SK-N-SH (cell line): ENCODE data around the gene RAD51B. TPM values are rescaled to one million over a fixed set of nuclear protein-coding genes. Genes with fewer than 3 reads are reported as not detected.

ENCODE experiments used
- CTCF ChIA-PET: fragments of 300-600, 350-600 bp; formaldehyde crosslinking; extraction: SDS; loops from one replicate; lab custom pipeline; 2021; lab: Yijun Ruan, JAX
- POLR2A ChIA-PET: fragments of 350-600 bp; sonication (Branson Sonifier 250); formaldehyde crosslinking; extraction: SDS; loops from one replicate; lab custom pipeline; 2020; ENCODE audit warnings: antibody characterized with exemption, inconsistent platforms; lab: Yijun Ruan, JAX
- DNase-seq: peaks from one replicate; pipeline ENCODE4 v3.0.0; 2012
- H2AFZ ChIP-seq: fragments of 200-600 bp; sonication (generic); 2 replicates; pipeline ENCODE4 v1.8.1; 2016; ENCODE audit warnings: antibody characterized with exemption, mild to moderate bottlenecking, low read depth
- H3F3A ChIP-seq: fragments of 200-600 bp; sonication (generic); replicated peaks from 2 replicates; pipeline ENCODE3; 2016; ENCODE audit warnings: antibody characterized with exemption, mild to moderate bottlenecking; ENCODE audit not compliant: insufficient read depth
- H3K27ac ChIP-seq, 2 experiments: fragments of 200-500 bp in 1 of 2; fragments of 200-600 bp in 1 of 2; sonication (Bioruptor generic) in 1 of 2; sonication (generic), shearing (Covaris generic) in 1 of 2; 2 replicates each; pipeline versions ENCODE4 v1.5.1 to v1.6.1; 2014 to 2016; ENCODE audit warnings: low read depth in 2 of 2, inconsistent platforms in 1 of 2, low read length in 1 of 2, mild to moderate bottlenecking in 1 of 2, mixed read lengths in 1 of 2
- H3K27me3 ChIP-seq: fragments of 200-600 bp; sonication (generic), shearing (Covaris generic); 2 replicates; pipeline ENCODE4 v1.6.1; 2016; ENCODE audit warnings: mixed run types; ENCODE audit not compliant: insufficient read depth
- H3K36me3 ChIP-seq, 2 experiments: fragments of 200-500 bp in 1 of 2; fragments of 200-600 bp in 1 of 2; sonication (Bioruptor generic) in 1 of 2; sonication (generic) in 1 of 2; replicated peaks in 1 of 2; 2 replicates each; pipeline versions ENCODE3 to v1.5.1; 2014 to 2016; ENCODE audit warnings: low read length in 1 of 2, mild to moderate bottlenecking in 1 of 2; ENCODE audit not compliant: insufficient read depth in 2 of 2, control insufficient read depth in 1 of 2
- H3K4me1 ChIP-seq, 2 experiments: fragments of 200-500 bp in 1 of 2; fragments of 200-600 bp in 1 of 2; sonication (Bioruptor generic) in 1 of 2; sonication (generic), shearing (Covaris generic) in 1 of 2; 2 replicates each; pipeline versions ENCODE4 v1.5.1 to v1.6.1; 2014 to 2016; ENCODE audit warnings: low read depth in 1 of 2, low read length in 1 of 2, mixed run types in 1 of 2; ENCODE audit not compliant: insufficient read depth in 2 of 2, control insufficient read depth in 1 of 2
- H3K4me2 ChIP-seq: fragments of 200-600 bp; sonication (generic), shearing (Covaris generic); 2 replicates; pipeline ENCODE4 v1.6.1; 2017; ENCODE audit warnings: mixed run types
- H3K4me3 ChIP-seq, 2 experiments: fragments of 200-500 bp in 1 of 2; fragments of 200-600 bp in 1 of 2; sonication (Bioruptor generic) in 1 of 2; sonication (generic), shearing (Covaris generic) in 1 of 2; 2 replicates each; pipeline versions ENCODE4 v1.5.1 to v1.8.1; 2014 to 2016; ENCODE audit warnings: low read depth in 2 of 2, inconsistent platforms in 1 of 2, low read length in 1 of 2, mild to moderate bottlenecking in 1 of 2, mixed read lengths in 1 of 2, moderate library complexity in 1 of 2
- H3K79me2 ChIP-seq: fragments of 200-600 bp; sonication (generic); 2 replicates; pipeline ENCODE4 v1.8.1; 2017; ENCODE audit warnings: mild to moderate bottlenecking; ENCODE audit not compliant: insufficient read depth
- H3K9ac ChIP-seq: fragments of 200-600 bp; sonication (generic); 2 replicates; pipeline ENCODE4 v1.6.1; 2017; ENCODE audit warnings: mixed run types
- H3K9me2 ChIP-seq: fragments of 200-600 bp; sonication (generic); 2 replicates; pipeline ENCODE4 v1.6.1; 2017; ENCODE audit warnings: mixed run types
- H3K9me3 ChIP-seq: fragments of 200-600 bp; sonication (generic); 2 replicates; pipeline ENCODE4 v1.6.1; 2017; ENCODE audit warnings: mixed run types, mild to moderate bottlenecking, moderate library complexity
- H4K20me1 ChIP-seq: fragments of 200-600 bp; sonication (generic); 2 replicates; pipeline ENCODE4 v1.6.1; 2017; ENCODE audit warnings: mild to moderate bottlenecking, mixed run types; ENCODE audit not compliant: insufficient read depth
- ELF1 ChIP-seq: IDR thresholded peaks from 2 replicates; pipeline ENCODE4 v1.4.0; 2012
- EZH2phosphoT487 ChIP-seq: fragments of 200-600 bp; sonication (generic); IDR thresholded peaks from 2 replicates; pipeline ENCODE4 v1.6.1; 2017; ENCODE audit warnings: low read depth, mixed run types, mild to moderate bottlenecking, antibody characterized with exemption, moderate library complexity, borderline replicate concordance
- GATA2 ChIP-seq: sonication (generic); formaldehyde crosslinking; IDR thresholded peaks from 2 replicates; pipeline ENCODE4 v1.5.0; 2020; ENCODE audit warnings: mild to moderate bottlenecking, missing genetic modification reagents
- IRF3 ChIP-seq: fragments of 150-350 bp; IDR thresholded peaks from 2 replicates; pipeline ENCODE4 v1.6.1; 2016; ENCODE audit warnings: mild to moderate bottlenecking, low read depth, low read length
- MEF2A ChIP-seq: IDR thresholded peaks from 2 replicates; pipeline ENCODE4 v1.4.0; 2012; ENCODE audit warnings: low read depth, borderline replicate concordance
- MXI1 ChIP-seq: IDR thresholded peaks from 2 replicates; pipeline ENCODE4 v1.6.1; 2012; ENCODE audit warnings: mild to moderate bottlenecking, low read depth, low read length, improper control_type of control experiment
- NRF1 ChIP-seq: IDR thresholded peaks from 2 replicates; pipeline ENCODE4 v1.6.1; 2012; ENCODE audit warnings: low read depth, mild to moderate bottlenecking, low read length
- RAD21 ChIP-seq: IDR thresholded peaks from 2 replicates; pipeline ENCODE4 v1.6.1; 2012; ENCODE audit warnings: mild to moderate bottlenecking, low read length
- RCOR1 ChIP-seq: fragments of 150-350 bp; IDR thresholded peaks from 2 replicates; pipeline ENCODE4 v1.6.1; 2017; ENCODE audit warnings: antibody characterized with exemption, low read length
- REST ChIP-seq: IDR thresholded peaks from 2 replicates; pipeline ENCODE4 v1.6.1; 2012; ENCODE audit warnings: mild to moderate bottlenecking, low read depth, low read length, moderate library complexity
- RXRA ChIP-seq: IDR thresholded peaks from 2 replicates; pipeline ENCODE4 v1.4.0; 2012; ENCODE audit warnings: low read depth, mild to moderate bottlenecking, borderline replicate concordance
- USF1 ChIP-seq: IDR thresholded peaks from 2 replicates; pipeline ENCODE4 v1.4.0; 2012; ENCODE audit warnings: low read depth, borderline replicate concordance
- USF2 ChIP-seq: fragments of 150-350 bp; IDR thresholded peaks from 2 replicates; pipeline ENCODE4 v1.6.1; 2017; ENCODE audit warnings: antibody characterized with exemption, low read length, low read depth, borderline replicate concordance
- WGBS: methylation state at CpG from one replicate; pipeline ENCODE4 v1.1.6; 2017; ENCODE audit warnings: low lambda C conversion rate; 5-methylcytosine and 5-hydroxymethylcytosine counted together
- polyA plus RNA-seq, 3 experiments: library from polyadenylated mRNA; depleted of rRNA; stranded (reverse); fragments of >200 nt; gene quantifications; 2 replicates each; pipeline ENCODE4 v1.2.3, GENCODE V29; 2012

RAD51B gene
- polyA plus RNA-seq, 1 of the 3 experiments (the other 2 are of a cell fraction), result 6.0 TPM

GRCh38 chr14:67996235-67996634 lies 176.7 kb downstream of the RAD51B start:
- 89% methylated on average over 4 of the region's 4 CpGs for WGBS
- CTCF ChIA-PET, result interaction anchor here (1.1 kb wide), 1 partner anchor 11 kb away, joined by 3 read pairs; no protein-coding TSS in a partner anchor

GRCh38 chr14:67998834-67999233 lies 179.3 kb downstream of the RAD51B start:
- TF ChIP-seq RXRA, result no peak
- no peak for TF ChIP-seq IRF3
- TF ChIP-seq RCOR1, result no peak
- no peak for TF ChIP-seq USF2
- no peak for TF ChIP-seq GATA2 (CRISPR knock-in tag)
- TF ChIP-seq EZH2phosphoT487, result no peak
- TF ChIP-seq USF1, result no peak
- TF ChIP-seq REST, result no peak
- peak overlapping the region in 1 of 2 experiments; percentile 82; a peak in 1 of 4 replicates for H3K27ac ChIP-seq
- H3K27me3 ChIP-seq, result no peaks in the 10 kb centered on the region
- H3K9me3 ChIP-seq, result no peaks in the 10 kb centered on the region
- H3K36me3 ChIP-seq, result no peaks in the 10 kb centered on the region
- DNase-seq, result no peak
- no peak overlapping the region; the same call in 1 of the 2 replicates for H2AFZ ChIP-seq
- WGBS, result 79% methylated on average over 1 of the region's 1 CpG
- H3K4me1 ChIP-seq, result peaks cover 0 to 13% of the 10 kb centered on the region in 2 experiments; a peak in 1 of 4 replicates
- H3K9me2 ChIP-seq, result no peaks in the 10 kb centered on the region
- H4K20me1 ChIP-seq, result no peaks in the 10 kb centered on the region
- ChIA-PET POLR2A (no interaction called here), CTCF (no interaction called here)
- no peak overlapping the region for H3K4me3 ChIP-seq
- H3F3A ChIP-seq, result peaks cover 8% of the 10 kb centered on the region
- H3K4me2 ChIP-seq, result no peak overlapping the region
- H3K79me2 ChIP-seq, result no peaks in the 10 kb centered on the region
- no peak overlapping the region for H3K9ac ChIP-seq

More at GRCh38 chr14:67996235-67996634, 176.7 kb downstream of the RAD51B start:
- Histone ChIP-seq H3K9me3 (no peaks in the 10 kb centered on the region), H3K27me3 (no peaks in the 10 kb centered on the region), H2AFZ (no peak overlapping the region), H3K4me1 (peaks cover 0 to 13% of the 10 kb centered on the region in 2 experiments; a peak in 1 of 4 replicates), H3F3A (peaks cover 8% of the 10 kb centered on the region), H3K36me3 (no peaks in the 10 kb centered on the region), H3K9ac (no peak overlapping the region), H3K4me3 (no peak overlapping the region), H3K4me2 (no peak overlapping the region), H3K9me2 (no peaks in the 10 kb centered on the region), H3K79me2 (no peaks in the 10 kb centered on the region), H3K27ac (no peak overlapping the region), H4K20me1 (no peaks in the 10 kb centered on the region)
- POLR2A ChIA-PET, result no interaction called here
- TF ChIP-seq RAD21 (no peak), USF1 (no peak), RCOR1 (no peak), MEF2A (no peak), ELF1 (no peak), NRF1 (no peak), MXI1 (no peak), EZH2phosphoT487 (no peak)
- DNase-seq, result no peak
